Upper lobe of right lung (tissue), 1 donor: ENCODE measurements around the gene DACH1. TPM values are rescaled to one million over a fixed set of nuclear protein-coding genes. Genes with fewer than 3 reads are reported as not detected.

Experiments
- ATAC-seq: fragments of 200-7000 bp; cut with Tn5 transposase; one replicate; pipeline ENCODE4 v1.9.1; 2020; ENCODE audit warnings: mild to moderate bottlenecking, moderate library complexity
- DNase-seq: peaks from one replicate; pipeline ENCODE4 v3.0.0-alpha.2; 2020
- H3K27ac ChIP-seq: fragments of 200-600 bp; one replicate; pipeline ENCODE4 v1.8.0; 2022
- H3K27me3 ChIP-seq: fragments of 200-600 bp; one replicate; pipeline ENCODE4 v1.8.0; 2022; ENCODE audit warnings: mild to moderate bottlenecking
- H3K36me3 ChIP-seq: fragments of 200-600 bp; one replicate; pipeline ENCODE4 v1.8.0; 2022
- H3K4me1 ChIP-seq: fragments of 200-600 bp; one replicate; pipeline ENCODE4 v1.8.0; 2022
- H3K4me3 ChIP-seq: fragments of 200-600 bp; one replicate; pipeline ENCODE4 v1.8.0; 2022; ENCODE audit warnings: mild to moderate bottlenecking
- H3K9me3 ChIP-seq: fragments of 200-600 bp; one replicate; pipeline ENCODE4 v1.8.0; 2022
- intact Hi-C: fragments of 100-400 bp; cut with DNase I; formaldehyde crosslinking; loops from one replicate; pipeline ENCODE4 v1.11.0; 2022
- total RNA-seq: library from RNA; stranded (reverse); fragmentation: NEBNext Ultra II Directional; extraction: Animal tissue kit (Norgen Biotek cat#: 25700); gene quantifications from one replicate; pipeline ENCODE4 v1.2.1, GENCODE V29; 2021
- TF ChIP-seq, protein P1 (sequence below): fragments of 200-600 bp; IDR thresholded peaks from one replicate; pipeline ENCODE4 v1.8.0; 2022; ENCODE audit warnings: antibody characterized with exemption
- donor health status: DM: no; HTN: yes; CAD: no; lungs with severe emphysema.

DACH1 gene
- total RNA-seq, 1 donor from 2014 or later = 11.5 TPM

DNA sequence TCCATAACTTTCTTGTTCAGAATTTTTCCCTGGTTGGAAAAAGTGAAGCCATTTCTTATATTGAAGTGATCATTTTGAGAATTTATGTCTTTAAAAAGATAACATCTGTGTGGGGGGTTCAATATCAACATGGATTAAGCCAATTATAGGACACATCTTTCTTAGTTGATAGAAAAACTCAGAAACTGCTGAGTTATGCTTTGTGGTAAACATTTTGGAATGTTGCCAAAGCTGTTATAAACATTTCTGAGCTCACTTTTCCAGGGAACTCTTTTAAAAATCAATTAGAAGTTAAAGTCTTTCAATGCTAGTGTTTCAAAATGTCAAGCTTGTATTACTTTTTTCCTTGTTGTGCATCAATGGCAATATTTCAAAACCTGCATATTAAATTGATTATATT is 248.8 kb downstream of the DACH1 start:
- Histone ChIP-seq H3K4me1 (peaks cover 12% of the 10 kb centered on the region), H3K27ac (no peak overlapping the region), H3K4me3 (no peak overlapping the region), H3K9me3 (no peaks in the 10 kb centered on the region), H3K36me3 (no peaks in the 10 kb centered on the region), H3K27me3 (no peaks in the 10 kb centered on the region)
- intact Hi-C loops = no loop called here
- TF ChIP-seq, protein P1, sequence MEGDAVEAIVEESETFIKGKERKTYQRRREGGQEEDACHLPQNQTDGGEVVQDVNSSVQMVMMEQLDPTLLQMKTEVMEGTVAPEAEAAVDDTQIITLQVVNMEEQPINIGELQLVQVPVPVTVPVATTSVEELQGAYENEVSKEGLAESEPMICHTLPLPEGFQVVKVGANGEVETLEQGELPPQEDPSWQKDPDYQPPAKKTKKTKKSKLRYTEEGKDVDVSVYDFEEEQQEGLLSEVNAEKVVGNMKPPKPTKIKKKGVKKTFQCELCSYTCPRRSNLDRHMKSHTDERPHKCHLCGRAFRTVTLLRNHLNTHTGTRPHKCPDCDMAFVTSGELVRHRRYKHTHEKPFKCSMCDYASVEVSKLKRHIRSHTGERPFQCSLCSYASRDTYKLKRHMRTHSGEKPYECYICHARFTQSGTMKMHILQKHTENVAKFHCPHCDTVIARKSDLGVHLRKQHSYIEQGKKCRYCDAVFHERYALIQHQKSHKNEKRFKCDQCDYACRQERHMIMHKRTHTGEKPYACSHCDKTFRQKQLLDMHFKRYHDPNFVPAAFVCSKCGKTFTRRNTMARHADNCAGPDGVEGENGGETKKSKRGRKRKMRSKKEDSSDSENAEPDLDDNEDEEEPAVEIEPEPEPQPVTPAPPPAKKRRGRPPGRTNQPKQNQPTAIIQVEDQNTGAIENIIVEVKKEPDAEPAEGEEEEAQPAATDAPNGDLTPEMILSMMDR = no peak
- DNase-seq = no peak
- no peak for ATAC-seq

DNA sequence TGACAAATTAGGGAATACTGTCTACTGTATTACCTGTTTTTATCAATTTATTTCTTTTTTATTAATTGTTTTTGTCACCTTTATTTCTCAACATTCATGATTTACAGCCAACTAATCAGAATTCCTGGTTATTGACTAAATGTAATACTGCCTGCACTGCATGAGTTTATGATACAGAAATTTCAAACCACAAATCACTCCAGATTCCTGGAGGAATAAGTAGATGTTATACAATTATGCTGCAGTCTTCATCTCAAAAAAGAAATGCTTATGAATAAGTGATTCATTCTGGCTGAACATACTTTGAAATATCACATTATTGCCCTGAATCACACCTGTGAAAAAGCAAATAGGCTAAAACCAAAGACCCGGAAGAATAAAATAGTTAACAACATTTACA is 249.7 kb downstream of the DACH1 start:
- no peak for ATAC-seq
- Histone ChIP-seq H3K27ac (no peak overlapping the region), H3K27me3 (no peaks in the 10 kb centered on the region), H3K4me3 (no peak overlapping the region), H3K4me1 (peaks cover 12% of the 10 kb centered on the region), H3K36me3 (no peaks in the 10 kb centered on the region), H3K9me3 (no peaks in the 10 kb centered on the region)
- intact Hi-C loops = no loop called here
- DNase-seq = no peak
- TF ChIP-seq, protein P1 = no peak

DNA sequence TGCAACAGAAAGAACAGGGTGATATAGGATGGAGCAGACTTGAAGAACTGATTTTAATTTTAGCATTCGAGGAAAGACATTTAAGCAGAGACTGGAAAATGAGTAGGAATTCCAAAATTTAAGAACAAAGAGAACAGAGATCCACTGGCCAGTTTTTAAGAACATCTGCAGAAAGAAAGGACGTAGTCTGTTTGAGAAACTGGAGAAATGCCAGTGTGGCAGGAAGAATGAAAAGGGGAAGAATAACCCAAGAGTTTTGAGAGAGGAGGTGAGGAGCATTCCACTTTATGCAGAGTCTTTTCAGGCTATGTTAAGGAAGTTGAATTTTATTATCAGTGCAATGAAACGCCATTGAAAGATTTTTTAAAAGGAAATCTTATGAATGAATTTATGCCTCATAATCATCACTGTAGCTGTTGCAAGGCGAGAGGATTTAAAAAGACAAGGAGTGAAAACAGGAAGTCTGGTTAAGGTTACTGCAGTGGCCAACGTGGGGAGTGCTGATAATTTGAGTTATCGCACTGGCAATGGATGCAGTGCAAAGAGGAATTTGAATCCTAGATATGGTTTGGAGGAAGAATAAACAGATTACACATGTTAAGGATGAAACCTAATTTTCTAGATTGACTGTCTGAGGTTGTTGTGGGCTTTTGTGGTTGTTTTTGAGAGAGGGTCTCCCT is 253.8 kb downstream of the DACH1 start:
- H3K27ac ChIP-seq = no peak overlapping the region
- TF ChIP-seq, protein P1 = no peak
- no peaks in the 10 kb centered on the region for H3K9me3 ChIP-seq
- H3K4me1 ChIP-seq = no peaks in the 10 kb centered on the region
- H3K36me3 ChIP-seq = no peaks in the 10 kb centered on the region
- H3K4me3 ChIP-seq = no peak overlapping the region
- ATAC-seq (no peak), DNase-seq (no peak)
- intact Hi-C loops = no loop called here
- no peaks in the 10 kb centered on the region for H3K27me3 ChIP-seq

DNA sequence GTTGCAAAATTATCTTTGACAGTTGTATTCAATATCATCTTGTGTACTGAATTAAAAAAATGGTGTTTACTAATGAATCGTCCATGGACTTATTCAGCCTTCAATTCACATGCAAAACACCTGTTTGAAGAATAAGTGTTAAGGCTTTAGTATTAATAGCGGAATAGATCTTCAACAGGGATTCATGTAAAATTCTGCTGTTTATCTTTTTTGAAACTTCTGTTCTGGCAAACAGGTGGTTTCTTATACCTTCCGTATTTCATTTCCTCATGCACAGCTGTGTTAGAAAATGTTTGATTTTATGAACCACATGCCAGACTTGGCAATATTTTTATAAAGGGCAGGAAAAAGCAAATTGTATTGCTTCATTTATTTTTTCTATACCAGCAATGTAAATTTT is 255.7 kb downstream of the DACH1 start:
- DNase-seq = no peak
- ATAC-seq = no peak
- Histone ChIP-seq H3K4me3 (no peak overlapping the region), H3K27me3 (no peaks in the 10 kb centered on the region), H3K9me3 (no peaks in the 10 kb centered on the region), H3K27ac (no peak overlapping the region), H3K4me1 (no peaks in the 10 kb centered on the region), H3K36me3 (no peaks in the 10 kb centered on the region)
- intact Hi-C loops = no loop called here
- TF ChIP-seq, protein P1 = no peak

- ATAC-seq = no peak
- Histone ChIP-seq H3K27ac (no peak overlapping the region), H3K4me3 (no peak overlapping the region), H3K4me1 (no peaks in the 10 kb centered on the region), H3K36me3 (no peaks in the 10 kb centered on the region), H3K9me3 (no peaks in the 10 kb centered on the region), H3K27me3 (no peaks in the 10 kb centered on the region)
- TF ChIP-seq, protein P1 = no peak
- intact Hi-C loops = no loop called here
- no peak for DNase-seq
Observed at GRCh38 chr13:71610876-71611275, 256.1 kb downstream of the DACH1 start.

DNA sequence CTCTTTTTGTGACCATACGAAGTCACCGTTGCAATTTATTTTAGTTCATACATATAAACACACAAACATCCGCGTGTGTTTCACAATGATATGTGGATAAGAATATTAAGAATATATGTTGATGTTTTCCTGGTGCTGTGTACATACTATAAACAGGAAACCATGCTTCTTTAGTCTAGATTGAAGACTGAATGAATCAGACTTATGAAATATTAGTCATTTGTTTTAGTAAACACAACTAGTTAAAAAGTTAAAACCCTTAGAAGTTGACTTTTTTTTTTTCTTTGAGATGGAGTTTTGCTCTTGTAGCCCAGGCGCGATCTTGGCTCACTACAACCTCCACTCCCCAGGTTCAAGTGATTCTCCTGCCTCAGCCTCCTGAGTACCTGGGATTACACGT is 257.7 kb downstream of the DACH1 start:
- TF ChIP-seq, protein P1 = no peak
- no peak for ATAC-seq
- Histone ChIP-seq H3K4me1 (no peaks in the 10 kb centered on the region), H3K27ac (no peak overlapping the region), H3K4me3 (no peak overlapping the region), H3K27me3 (no peaks in the 10 kb centered on the region), H3K9me3 (no peaks in the 10 kb centered on the region), H3K36me3 (no peaks in the 10 kb centered on the region)
- DNase-seq = no peak
- intact Hi-C loops = no loop called here
